Measurements from ENCODE around the gene CDH23. TPM values are rescaled to one million over a fixed set of nuclear protein-coding genes. Genes with fewer than 3 reads are reported as not detected.

Gene CDH23
- total and polyA plus RNA-seq, 2 donors (not counting 1 experiment from before 2014, with no cell fraction given): 0.37 to 0.89 TPM

DNA sequence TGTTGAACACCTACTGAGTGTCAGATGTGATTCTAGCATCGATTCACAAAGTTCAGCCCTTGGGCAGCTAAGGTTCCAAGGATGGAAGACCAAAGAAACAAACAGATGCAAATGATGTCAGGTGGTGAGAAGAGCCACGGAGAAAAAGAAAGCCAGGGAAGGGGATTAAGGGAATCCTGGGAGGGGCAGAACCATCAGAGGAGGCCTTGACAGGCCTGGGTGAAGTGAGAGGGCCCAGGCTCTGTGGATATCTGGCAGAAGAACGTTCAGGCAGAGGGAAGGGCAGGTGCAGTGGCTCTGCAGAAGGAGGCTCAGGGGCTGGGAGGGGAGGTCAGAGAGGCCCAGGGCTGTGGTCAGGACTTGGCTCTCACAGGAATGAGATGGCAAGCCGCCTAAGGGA, 232.4 kb downstream of the CDH23 start:
- H2AFZ ChIP-seq (ENCODE audit: insufficient read depth, low read depth, low read length, poor library complexity, severe bottlenecking): no peak overlapping the region
- no peaks in the 10 kb centered on the region for H3K9me3 Mint-ChIP-seq (ENCODE audit: insufficient read depth)
- H3K9me3 ChIP-seq (ENCODE audit: control extremely low read depth in 1 of 3, control insufficient read depth in 2 of 3, insufficient read depth in 1 of 3, low read length in 2 of 3): no peaks in the 10 kb centered on the region
- ChIA-PET POLR2A (no interaction called here), CTCF (no interaction called here)
- no peak overlapping the region for H3K27ac ChIP-seq (ENCODE audit: low read length in 2 of 2)
- no peaks in the 10 kb centered on the region for H4K20me1 ChIP-seq (ENCODE audit: control insufficient read depth, insufficient read depth, low read length, poor library complexity, severe bottlenecking)
- peaks cover 1% of the 10 kb centered on the region for H3K4me1 Mint-ChIP-seq
- TF ChIP-seq EZH2 (IDR thresholded peaks at IDR 0.05; ENCODE audit: borderline replicate concordance, insufficient read depth, low read depth, low read length, poor library complexity, severe bottlenecking): no peak
- TF ChIP-seq, protein P1, sequence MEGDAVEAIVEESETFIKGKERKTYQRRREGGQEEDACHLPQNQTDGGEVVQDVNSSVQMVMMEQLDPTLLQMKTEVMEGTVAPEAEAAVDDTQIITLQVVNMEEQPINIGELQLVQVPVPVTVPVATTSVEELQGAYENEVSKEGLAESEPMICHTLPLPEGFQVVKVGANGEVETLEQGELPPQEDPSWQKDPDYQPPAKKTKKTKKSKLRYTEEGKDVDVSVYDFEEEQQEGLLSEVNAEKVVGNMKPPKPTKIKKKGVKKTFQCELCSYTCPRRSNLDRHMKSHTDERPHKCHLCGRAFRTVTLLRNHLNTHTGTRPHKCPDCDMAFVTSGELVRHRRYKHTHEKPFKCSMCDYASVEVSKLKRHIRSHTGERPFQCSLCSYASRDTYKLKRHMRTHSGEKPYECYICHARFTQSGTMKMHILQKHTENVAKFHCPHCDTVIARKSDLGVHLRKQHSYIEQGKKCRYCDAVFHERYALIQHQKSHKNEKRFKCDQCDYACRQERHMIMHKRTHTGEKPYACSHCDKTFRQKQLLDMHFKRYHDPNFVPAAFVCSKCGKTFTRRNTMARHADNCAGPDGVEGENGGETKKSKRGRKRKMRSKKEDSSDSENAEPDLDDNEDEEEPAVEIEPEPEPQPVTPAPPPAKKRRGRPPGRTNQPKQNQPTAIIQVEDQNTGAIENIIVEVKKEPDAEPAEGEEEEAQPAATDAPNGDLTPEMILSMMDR (IDR thresholded peaks at IDR 0.05): no peak
- H3K27me3 Mint-ChIP-seq: peaks cover 39% of the 10 kb centered on the region
- H3K4me3 Mint-ChIP-seq: no peak overlapping the region
- H3K9ac ChIP-seq (ENCODE audit: low read length): no peak overlapping the region
- H3K79me2 ChIP-seq (ENCODE audit: control insufficient read depth, insufficient read depth, low read length): no peaks in the 10 kb centered on the region
- peak overlapping the region; percentile 32 for H3K27ac Mint-ChIP-seq
- H3K4me3 ChIP-seq (ENCODE audit: control extremely low read depth in 1 of 5, extremely low read depth in 1 of 5, insufficient read depth in 1 of 5, low read depth in 2 of 5, low read length in 4 of 5): no peak overlapping the region
- peaks cover 0 to under 1% (median 0%) of the 10 kb centered on the region in 4 experiments for H3K27me3 ChIP-seq (replicated peaks in 1 of 4; ENCODE audit: control extremely low read depth in 1 of 4, control insufficient read depth in 3 of 4, insufficient read depth in 4 of 4, low read length in 3 of 4)
- H3K36me3 ChIP-seq (replicated peaks in 1 of 2; ENCODE audit: control extremely low read depth in 1 of 2, control insufficient read depth in 1 of 2, extremely low read depth in 1 of 2, insufficient read depth in 2 of 2, low read length in 1 of 2): no peaks in the 10 kb centered on the region
- H3K4me2 ChIP-seq (replicated peaks; ENCODE audit: low read depth, low read length, poor library complexity, severe bottlenecking): no peak overlapping the region
- DNase-seq: no peak
- 88% methylated on average over 3 of the region's 4 CpGs for WGBS (ENCODE audit: insufficient coverage)
- H3K4me1 ChIP-seq (ENCODE audit: control insufficient read depth in 2 of 2, insufficient read depth in 2 of 2, low read length in 2 of 2): no peaks in the 10 kb centered on the region
- intact Hi-C loops (cut with micrococcal nuclease): no loop called here
- no peak for ATAC-seq (ENCODE audit: low read depth)

DNA sequence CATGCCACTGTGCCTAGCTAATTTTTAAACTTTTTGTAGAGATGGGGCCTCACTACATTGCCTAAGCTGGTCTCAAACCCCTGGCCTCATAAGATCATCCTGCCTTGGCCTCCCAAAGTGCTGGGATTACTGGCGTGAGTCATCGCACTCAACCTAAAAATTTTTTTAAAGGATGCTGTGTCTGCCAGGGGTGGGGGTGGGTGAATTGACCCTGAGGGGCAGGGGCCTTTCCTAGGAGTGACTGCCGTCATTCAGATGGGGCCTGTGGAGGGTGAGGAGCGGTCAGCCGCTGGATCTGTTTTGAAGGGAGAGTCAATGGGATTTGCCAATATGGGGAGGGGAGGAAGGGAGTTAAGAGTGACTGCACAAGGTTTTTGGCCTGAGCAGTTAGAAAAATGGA, 233.4 kb downstream of the CDH23 start:
- no peaks in the 10 kb centered on the region for H3K9me3 Mint-ChIP-seq (ENCODE audit: insufficient read depth)
- H3K27me3 Mint-ChIP-seq: peaks cover 39% of the 10 kb centered on the region
- no peak overlapping the region for H3K27ac Mint-ChIP-seq
- no peaks in the 10 kb centered on the region for H3K4me1 ChIP-seq (ENCODE audit: control insufficient read depth in 2 of 2, insufficient read depth in 2 of 2, low read length in 2 of 2)
- no peaks in the 10 kb centered on the region for H4K20me1 ChIP-seq (ENCODE audit: control insufficient read depth, insufficient read depth, low read length, poor library complexity, severe bottlenecking)
- WGBS (ENCODE audit: insufficient coverage): 96% methylated on average over 4 of the region's 5 CpGs
- ChIA-PET CTCF (no interaction called here), POLR2A (no interaction called here)
- TF ChIP-seq EZH2 (IDR thresholded peaks at IDR 0.05; ENCODE audit: borderline replicate concordance, insufficient read depth, low read depth, low read length, poor library complexity, severe bottlenecking): no peak
- TF ChIP-seq, protein P1 (IDR thresholded peaks at IDR 0.05): no peak
- H3K9ac ChIP-seq (ENCODE audit: low read length): no peak overlapping the region
- H3K4me1 Mint-ChIP-seq: peaks cover 1% of the 10 kb centered on the region
- DNase-seq: no peak
- intact Hi-C loops (cut with micrococcal nuclease): no loop called here
- no peak overlapping the region for H3K4me3 ChIP-seq (ENCODE audit: control extremely low read depth in 1 of 5, extremely low read depth in 1 of 5, insufficient read depth in 1 of 5, low read depth in 2 of 5, low read length in 4 of 5)
- H3K27ac ChIP-seq (ENCODE audit: low read length in 2 of 2): no peak overlapping the region
- no peaks in the 10 kb centered on the region for H3K36me3 ChIP-seq (replicated peaks in 1 of 2; ENCODE audit: control extremely low read depth in 1 of 2, control insufficient read depth in 1 of 2, extremely low read depth in 1 of 2, insufficient read depth in 2 of 2, low read length in 1 of 2)
- H3K9me3 ChIP-seq (ENCODE audit: control extremely low read depth in 1 of 3, control insufficient read depth in 2 of 3, insufficient read depth in 1 of 3, low read length in 2 of 3): no peaks in the 10 kb centered on the region
- H3K79me2 ChIP-seq (ENCODE audit: control insufficient read depth, insufficient read depth, low read length): no peaks in the 10 kb centered on the region
- H3K4me2 ChIP-seq (replicated peaks; ENCODE audit: low read depth, low read length, poor library complexity, severe bottlenecking): no peak overlapping the region
- H3K4me3 Mint-ChIP-seq: no peak overlapping the region
- H2AFZ ChIP-seq (ENCODE audit: insufficient read depth, low read depth, low read length, poor library complexity, severe bottlenecking): no peak overlapping the region
- ATAC-seq (ENCODE audit: low read depth): no peak
- no peaks in the 10 kb centered on the region for H3K27me3 ChIP-seq (replicated peaks in 1 of 4; ENCODE audit: control extremely low read depth in 1 of 4, control insufficient read depth in 3 of 4, insufficient read depth in 4 of 4, low read length in 3 of 4)
